Fibroblast of the aortic adventitia (primary cell): Measurements from ENCODE around the gene B9D1. TPM values are rescaled to one million over a fixed set of nuclear protein-coding genes. Genes with fewer than 3 reads are reported as not detected.

Experiments
- DNase-seq: peaks from one replicate; pipeline ENCODE4 v3.0.0-alpha.2; 2010; ENCODE audit warnings: low read depth
- H3K4me3 ChIP-seq: 2 replicates; pipeline ENCODE4 v1.5.1; 2011; ENCODE audit warnings: low read depth, mild to moderate bottlenecking, control low read depth, low read length, moderate library complexity
- CTCF ChIP-seq: IDR thresholded peaks from 2 replicates; pipeline ENCODE4 v1.5.1; 2011; ENCODE audit warnings: mild to moderate bottlenecking, low read length, control low read depth, inconsistent platforms; ENCODE audit not compliant: insufficient read depth
- total RNA-seq: library from RNA; depleted of rRNA; stranded (reverse); fragments of >200 nt; gene quantifications from 2 replicates; pipeline ENCODE4 v1.2.3, GENCODE V29; 2012; ENCODE audit warnings: low replicate concordance

The B9D1 gene
- total RNA-seq, 1 donor = 19.9 TPM

- DNase-seq = peak; percentile 66
- no peak for TF ChIP-seq CTCF
- no peak overlapping the region for H3K4me3 ChIP-seq
Measured at GRCh38 chr17:19374136-19374535, 11.6 kb upstream of the B9D1 start.

- no peak for DNase-seq
- TF ChIP-seq CTCF = no peak
- no peak overlapping the region for H3K4me3 ChIP-seq
Measured at GRCh38 chr17:19372866-19373504, 10.5 kb upstream of the B9D1 start.

GRCh38 chr17:19372439-19372838, 9.9 kb upstream of the B9D1 start:
- no peak overlapping the region for H3K4me3 ChIP-seq
- DNase-seq = no peak
- TF ChIP-seq CTCF = no peak

GRCh38 chr17:19372011-19372370, 9.5 kb upstream of the B9D1 start:
- no peak overlapping the region for H3K4me3 ChIP-seq
- no peak for DNase-seq
- no peak for TF ChIP-seq CTCF

GRCh38 chr17:19371259-19372010, 8.9 kb upstream of the B9D1 start:
- no peak for DNase-seq
- no peak for TF ChIP-seq CTCF
- no peak overlapping the region for H3K4me3 ChIP-seq

- DNase-seq = no peak
- no peak for TF ChIP-seq CTCF
- H3K4me3 ChIP-seq = no peak overlapping the region
Measured at GRCh38 chr17:19370493-19370960, 8.0 kb upstream of the B9D1 start.
